ENCODE results near the gene SLITRK6. TPM values are rescaled to one million over a fixed set of nuclear protein-coding genes. Genes with fewer than 3 reads are reported as not detected.

SLITRK6 gene, protein sequence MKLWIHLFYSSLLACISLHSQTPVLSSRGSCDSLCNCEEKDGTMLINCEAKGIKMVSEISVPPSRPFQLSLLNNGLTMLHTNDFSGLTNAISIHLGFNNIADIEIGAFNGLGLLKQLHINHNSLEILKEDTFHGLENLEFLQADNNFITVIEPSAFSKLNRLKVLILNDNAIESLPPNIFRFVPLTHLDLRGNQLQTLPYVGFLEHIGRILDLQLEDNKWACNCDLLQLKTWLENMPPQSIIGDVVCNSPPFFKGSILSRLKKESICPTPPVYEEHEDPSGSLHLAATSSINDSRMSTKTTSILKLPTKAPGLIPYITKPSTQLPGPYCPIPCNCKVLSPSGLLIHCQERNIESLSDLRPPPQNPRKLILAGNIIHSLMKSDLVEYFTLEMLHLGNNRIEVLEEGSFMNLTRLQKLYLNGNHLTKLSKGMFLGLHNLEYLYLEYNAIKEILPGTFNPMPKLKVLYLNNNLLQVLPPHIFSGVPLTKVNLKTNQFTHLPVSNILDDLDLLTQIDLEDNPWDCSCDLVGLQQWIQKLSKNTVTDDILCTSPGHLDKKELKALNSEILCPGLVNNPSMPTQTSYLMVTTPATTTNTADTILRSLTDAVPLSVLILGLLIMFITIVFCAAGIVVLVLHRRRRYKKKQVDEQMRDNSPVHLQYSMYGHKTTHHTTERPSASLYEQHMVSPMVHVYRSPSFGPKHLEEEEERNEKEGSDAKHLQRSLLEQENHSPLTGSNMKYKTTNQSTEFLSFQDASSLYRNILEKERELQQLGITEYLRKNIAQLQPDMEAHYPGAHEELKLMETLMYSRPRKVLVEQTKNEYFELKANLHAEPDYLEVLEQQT
- 0.48 and 12.6 TPM in 2 replicates for total RNA-seq

GRCh38 chr13:85799097-85799582 lies at the start of gene SLITRK6:
Gene SLITRK6 (minus strand): TSS chr13:85799419. CDS start chr13:85796508, 2,911 bp downstream.

Measured in tracheal epithelial cell (primary cell).